GM21447 (cell line): ENCODE measurements around the gene ARL16.

Experiments used
- ATAC-seq: cut with Tn5 transposase; IDR thresholded peaks from one replicate; pipeline ENCODE4 v1.9.1; 2021; ENCODE audit not compliant: unreplicated experiment

ARL16 gene

GRCh38 chr17:81713004-81713555, 29.5 kb upstream of the ARL16 start:
- no peak for ATAC-seq

- peak; percentile 20 for ATAC-seq
Measured at GRCh38 chr17:81712468-81713003, 28.9 kb upstream of the ARL16 start.

- ATAC-seq: peak; percentile 62
Measured at GRCh38 chr17:81711814-81712467, 28.3 kb upstream of the ARL16 start, which contains the start of gene SLC25A10. SLC25A10 (plus strand) TSS chr17:81712284; CDS start chr17:81712427, 143 bp downstream.

GRCh38 chr17:81710514-81711308, 27.1 kb upstream of the ARL16 start:
- ATAC-seq: no peak

- no peak for ATAC-seq
Measured at GRCh38 chr17:81708739-81709185, 25.2 kb upstream of the ARL16 start.

- no peak for ATAC-seq
Measured at GRCh38 chr17:81707725-81708646, 24.4 kb upstream of the ARL16 start.

GRCh38 chr17:81706757-81707624, 23.4 kb upstream of the ARL16 start:
- no peak for ATAC-seq

- ATAC-seq: no peak
Measured at GRCh38 chr17:81706232-81706611, 22.6 kb upstream of the ARL16 start.

GRCh38 chr17:81705518-81706231, 22.1 kb upstream of the ARL16 start:
- ATAC-seq: no peak

- ATAC-seq: no peak
Measured at GRCh38 chr17:81703747-81704654, 20.4 kb upstream of the ARL16 start.

GRCh38 chr17:81702934-81703746, 19.5 kb upstream of the ARL16 start, which contains the start of gene MRPL12:
MRPL12 (plus strand) TSS chr17:81703367; CDS start chr17:81703502, 135 bp downstream.
- ATAC-seq: peak; percentile 75

- no peak for ATAC-seq
Measured at GRCh38 chr17:81701288-81702071, 17.9 kb upstream of the ARL16 start.

- ATAC-seq: no peak
Measured at GRCh38 chr17:81700353-81701287, 17.0 kb upstream of the ARL16 start.

GRCh38 chr17:81697261-81698044, 13.9 kb upstream of the ARL16 start:
- ATAC-seq: no peak
